Measurements from ENCODE around the gene MPIG6B.

Gene MPIG6B

GRCh38 chr6:31723245-31723979 is at the start of gene MPIG6B:
Gene MPIG6B, plus strand, starts transcription at chr6:31723373. Its CDS starts 11 bp downstream, at chr6:31723384.
- no peak for DNase-seq (ENCODE audit: low read depth)

- DNase-seq (ENCODE audit: low read depth), result no peak
Observed at GRCh38 chr6:31676322-31676903, 46.8 kb upstream of the MPIG6B start.

GRCh38 chr6:31676904-31677303 is 46.3 kb upstream of the MPIG6B start:
- DNase-seq (ENCODE audit: low read depth), result no peak

GRCh38 chr6:31677955-31678354 is 45.2 kb upstream of the MPIG6B start:
- no peak for DNase-seq (ENCODE audit: low read depth)

GRCh38 chr6:31680226-31681134 is 42.7 kb upstream of the MPIG6B start, which contains the start of gene LY6G5C:
Gene LY6G5C, minus strand, starts transcription at chr6:31681067. Its CDS starts 694 bp downstream, at chr6:31680373.
- no peak for DNase-seq (ENCODE audit: low read depth)

- DNase-seq (ENCODE audit: low read depth), result no peak
Observed at GRCh38 chr6:31681135-31681671, 42.0 kb upstream of the MPIG6B start.

- no peak for DNase-seq (ENCODE audit: low read depth)
Observed at GRCh38 chr6:31683591-31683990, 39.6 kb upstream of the MPIG6B start.

GRCh38 chr6:31686483-31686882 is 36.7 kb upstream of the MPIG6B start:
- DNase-seq (ENCODE audit: low read depth), result no peak

GRCh38 chr6:31687321-31687720 is 35.9 kb upstream of the MPIG6B start:
- DNase-seq (ENCODE audit: low read depth), result no peak

GRCh38 chr6:31687860-31688693 is 35.1 kb upstream of the MPIG6B start:
- DNase-seq (ENCODE audit: low read depth), result no peak

- no peak for DNase-seq (ENCODE audit: low read depth)
Observed at GRCh38 chr6:31689249-31690110, 33.7 kb upstream of the MPIG6B start.

- DNase-seq (ENCODE audit: low read depth), result no peak
Observed at GRCh38 chr6:31690231-31691077, 32.7 kb upstream of the MPIG6B start.

GRCh38 chr6:31691078-31691463 is 32.1 kb upstream of the MPIG6B start:
- no peak for DNase-seq (ENCODE audit: low read depth)

GRCh38 chr6:31691564-31692108 is 31.5 kb upstream of the MPIG6B start:
- no peak for DNase-seq (ENCODE audit: low read depth)

GRCh38 chr6:31692353-31692752 is 30.8 kb upstream of the MPIG6B start:
- DNase-seq (ENCODE audit: low read depth), result no peak

- DNase-seq (ENCODE audit: low read depth), result no peak
Observed at GRCh38 chr6:31692886-31693285, 30.3 kb upstream of the MPIG6B start.

- no peak for DNase-seq (ENCODE audit: low read depth)
Observed at GRCh38 chr6:31693535-31693934, 29.6 kb upstream of the MPIG6B start.

GRCh38 chr6:31697555-31697954 is 25.6 kb upstream of the MPIG6B start:
- DNase-seq (ENCODE audit: low read depth), result no peak

- no peak for DNase-seq (ENCODE audit: low read depth)
Observed at GRCh38 chr6:31700740-31701401, 22.3 kb upstream of the MPIG6B start.

All from stimulated activated CD8-positive, alpha-beta memory T cell treated with anti-CD3 and anti-CD28 coated beads, Interleukin-4, amount 100 ng/mL, for 24 hours (primary cell).